ENCODE measurements around the gene GRB2. TPM values are rescaled to one million over a fixed set of nuclear protein-coding genes. Genes with fewer than 3 reads are reported as not detected.

The GRB2 gene
- polyA plus RNA-seq, 3 donors, result 164 to 338 (median 262) TPM

DNA sequence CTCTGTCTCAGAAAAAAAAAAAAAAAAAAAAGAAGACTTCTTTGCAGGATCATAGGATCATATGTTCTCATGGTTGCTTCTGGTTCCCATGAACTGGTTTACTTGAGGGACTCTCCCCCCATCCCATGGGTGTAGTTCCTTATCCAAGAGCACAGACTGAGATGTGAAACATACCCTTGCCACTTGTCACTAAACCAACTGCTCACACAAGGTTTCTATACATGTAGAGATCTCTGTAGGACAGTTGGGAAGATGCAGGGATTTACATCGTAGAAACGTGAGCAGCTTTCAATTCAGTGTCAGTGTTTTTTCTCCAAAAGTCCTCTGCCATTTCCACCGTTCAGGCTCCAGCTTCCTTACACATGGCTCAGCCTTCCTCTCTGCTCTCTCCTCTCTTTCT lies 39.8 kb upstream of the GRB2 start:
- H3K36me3 Mint-ChIP-seq, result no peaks in the 10 kb centered on the region

DNA sequence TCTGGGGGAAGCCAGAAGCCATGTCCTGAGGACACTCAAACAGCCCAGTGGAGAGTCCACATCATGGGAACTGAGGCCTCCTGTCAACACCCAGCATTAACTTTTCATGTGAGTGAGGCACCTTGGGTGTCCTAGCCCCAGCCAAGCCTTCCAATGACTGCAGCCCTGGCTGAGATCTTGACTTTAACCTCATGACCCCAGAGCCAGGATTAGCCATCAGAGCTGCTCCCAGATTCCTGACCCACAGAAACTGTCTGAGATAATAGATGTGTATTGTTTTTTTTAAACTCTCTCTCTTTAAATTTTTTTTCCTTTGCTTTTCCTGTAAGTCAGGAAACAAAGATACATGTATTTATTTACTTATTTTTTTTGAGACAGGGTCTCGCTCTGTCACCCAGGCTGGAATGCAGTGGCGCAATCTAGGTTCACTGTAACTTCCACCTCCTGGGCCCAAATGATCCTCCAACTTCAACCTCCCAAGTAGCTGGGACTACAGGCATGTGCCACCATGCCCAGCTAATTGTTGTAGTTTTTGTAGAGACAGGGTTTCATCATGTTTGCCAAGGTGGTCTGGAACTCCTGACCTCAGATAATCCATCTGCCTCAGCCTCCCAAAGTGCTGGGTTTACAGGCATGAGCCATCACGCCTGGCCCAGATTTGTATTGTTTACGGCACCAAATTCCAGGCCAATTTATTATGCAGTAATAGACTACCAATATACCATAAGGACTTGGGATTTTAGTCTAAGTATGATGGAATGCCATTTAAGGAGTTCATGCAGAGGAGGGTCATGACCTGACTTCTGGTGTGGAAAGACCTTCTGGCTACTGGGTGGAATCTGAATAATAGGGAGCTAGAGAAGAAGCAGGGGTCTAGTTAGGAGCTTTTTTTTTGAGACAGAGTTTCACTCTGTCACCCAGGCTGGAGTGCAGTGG lies 37.0 kb upstream of the GRB2 start:
- Histone ChIP-seq H3K9me3 (replicated peaks in 1 of 2; ENCODE audit: control insufficient read depth in 1 of 2, insufficient read depth in 1 of 2, low read length in 2 of 2) (no peaks in the 10 kb centered on the region), H3K79me2 (ENCODE audit: insufficient read depth, low read length) (no peaks in the 10 kb centered on the region), H2AFZ (ENCODE audit: insufficient read depth, low read depth, low read length, poor library complexity, severe bottlenecking) (no peak overlapping the region), H4K20me1 (ENCODE audit: insufficient read depth, low read length) (no peaks in the 10 kb centered on the region), H3K4me2 (replicated peaks; ENCODE audit: extremely low read depth, low read length, poor library complexity, severe bottlenecking) (no peak overlapping the region), H3K4me3 (replicated peaks in 1 of 3; ENCODE audit: low read depth in 2 of 3, low read length in 3 of 3) (no peak overlapping the region), H3K9ac (ENCODE audit: insufficient read depth, low read length, poor library complexity, severe bottlenecking) (no peak overlapping the region), H3K27me3 (ENCODE audit: control insufficient read depth in 2 of 2, insufficient read depth in 2 of 2, low read length in 2 of 2) (no peaks in the 10 kb centered on the region), H3K36me3 (replicated peaks in 1 of 2; ENCODE audit: control insufficient read depth in 1 of 2, insufficient read depth in 2 of 2, low read length in 2 of 2) (no peaks in the 10 kb centered on the region), H3K27ac (ENCODE audit: low read depth in 1 of 2, low read length in 2 of 2) (no peak overlapping the region), H3K4me1 (ENCODE audit: control insufficient read depth in 1 of 2, insufficient read depth in 2 of 2, low read length in 2 of 2) (no peaks in the 10 kb centered on the region)
- Mint-ChIP-seq H3K27me3 (ENCODE audit: low read depth in 3 of 3) (peaks cover 0 to 5% (median 3%) of the 10 kb centered on the region in 3 donors), H3K36me3 (no peaks in the 10 kb centered on the region), H3K4me3 (no peak overlapping the region), H3K9me3 (peaks cover 0 to 5% (median 0%) of the 10 kb centered on the region in 7 donors), H3K27ac (no peak overlapping the region), H3K4me1 (no peaks in the 10 kb centered on the region)
- no peak for DNase-seq
- WGBS (ENCODE audit: insufficient coverage), result no CpG with 5 or more reads among the region's 4 CpGs
- intact Hi-C loops (cut with micrococcal nuclease), result no loop called here
- TF ChIP-seq, protein P1, sequence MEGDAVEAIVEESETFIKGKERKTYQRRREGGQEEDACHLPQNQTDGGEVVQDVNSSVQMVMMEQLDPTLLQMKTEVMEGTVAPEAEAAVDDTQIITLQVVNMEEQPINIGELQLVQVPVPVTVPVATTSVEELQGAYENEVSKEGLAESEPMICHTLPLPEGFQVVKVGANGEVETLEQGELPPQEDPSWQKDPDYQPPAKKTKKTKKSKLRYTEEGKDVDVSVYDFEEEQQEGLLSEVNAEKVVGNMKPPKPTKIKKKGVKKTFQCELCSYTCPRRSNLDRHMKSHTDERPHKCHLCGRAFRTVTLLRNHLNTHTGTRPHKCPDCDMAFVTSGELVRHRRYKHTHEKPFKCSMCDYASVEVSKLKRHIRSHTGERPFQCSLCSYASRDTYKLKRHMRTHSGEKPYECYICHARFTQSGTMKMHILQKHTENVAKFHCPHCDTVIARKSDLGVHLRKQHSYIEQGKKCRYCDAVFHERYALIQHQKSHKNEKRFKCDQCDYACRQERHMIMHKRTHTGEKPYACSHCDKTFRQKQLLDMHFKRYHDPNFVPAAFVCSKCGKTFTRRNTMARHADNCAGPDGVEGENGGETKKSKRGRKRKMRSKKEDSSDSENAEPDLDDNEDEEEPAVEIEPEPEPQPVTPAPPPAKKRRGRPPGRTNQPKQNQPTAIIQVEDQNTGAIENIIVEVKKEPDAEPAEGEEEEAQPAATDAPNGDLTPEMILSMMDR (IDR thresholded peaks at IDR 0.05), result no peak

More for the DNA sequence above, 39.8 kb upstream of the GRB2 start:
- no peaks in the 10 kb centered on the region for H4K20me1 ChIP-seq (ENCODE audit: insufficient read depth, low read length)
- no peak overlapping the region for H3K9ac ChIP-seq (ENCODE audit: insufficient read depth, low read length, poor library complexity, severe bottlenecking)
- no peak overlapping the region for H3K27ac ChIP-seq (ENCODE audit: low read depth in 1 of 2, low read length in 2 of 2)
- peaks cover 0 to 5% (median 0%) of the 10 kb centered on the region in 7 donors for H3K9me3 Mint-ChIP-seq
- TF ChIP-seq, protein P1 (IDR thresholded peaks at IDR 0.05), result no peak
- H3K4me1 ChIP-seq (ENCODE audit: control insufficient read depth in 1 of 2, insufficient read depth in 2 of 2, low read length in 2 of 2), result no peaks in the 10 kb centered on the region
- no peaks in the 10 kb centered on the region for H3K9me3 ChIP-seq (replicated peaks in 1 of 2; ENCODE audit: control insufficient read depth in 1 of 2, insufficient read depth in 1 of 2, low read length in 2 of 2)
- H2AFZ ChIP-seq (ENCODE audit: insufficient read depth, low read depth, low read length, poor library complexity, severe bottlenecking), result no peak overlapping the region
- H3K36me3 ChIP-seq (replicated peaks in 1 of 2; ENCODE audit: control insufficient read depth in 1 of 2, insufficient read depth in 2 of 2, low read length in 2 of 2), result no peaks in the 10 kb centered on the region
- H3K4me1 Mint-ChIP-seq, result no peaks in the 10 kb centered on the region
- 100% methylated on average over 2 of the region's 3 CpGs for WGBS (ENCODE audit: insufficient coverage)
- no peaks in the 10 kb centered on the region for H3K27me3 ChIP-seq (ENCODE audit: control insufficient read depth in 2 of 2, insufficient read depth in 2 of 2, low read length in 2 of 2)
- no peaks in the 10 kb centered on the region for H3K79me2 ChIP-seq (ENCODE audit: insufficient read depth, low read length)
- H3K27ac Mint-ChIP-seq, result peak overlapping the region in 1 of 7 donors; percentile 42
- DNase-seq, result no peak
- H3K4me2 ChIP-seq (replicated peaks; ENCODE audit: extremely low read depth, low read length, poor library complexity, severe bottlenecking), result no peak overlapping the region
- H3K4me3 ChIP-seq (replicated peaks in 1 of 3; ENCODE audit: low read depth in 2 of 3, low read length in 3 of 3), result no peak overlapping the region
- no peak overlapping the region for H3K4me3 Mint-ChIP-seq
- peaks cover 0 to 5% (median 3%) of the 10 kb centered on the region in 3 donors for H3K27me3 Mint-ChIP-seq (ENCODE audit: low read depth in 3 of 3)
- intact Hi-C loops (cut with micrococcal nuclease), result no loop called here
